Skeletal muscle satellite cell (primary cell): Measurements from ENCODE around the gene TWF2.

Experiments
- H3K27me3 ChIP-seq: 2 replicates; pipeline ENCODE4 v1.7.0; 2013; ENCODE audit warnings: low read length; ENCODE audit not compliant: control insufficient read depth, insufficient read depth
- H3K36me3 ChIP-seq: 2 replicates; pipeline ENCODE4 v1.7.0; 2013; ENCODE audit warnings: mild to moderate bottlenecking, control low read depth, low read length; ENCODE audit not compliant: insufficient read depth
- H3K4me1 ChIP-seq: 2 replicates; pipeline ENCODE4 v1.7.0; 2013; ENCODE audit warnings: low read length; ENCODE audit not compliant: control insufficient read depth, insufficient read depth
- H3K4me2 ChIP-seq: 2 replicates; pipeline ENCODE4 v1.7.0; 2013; ENCODE audit warnings: mild to moderate bottlenecking, low read length
- H3K4me3 ChIP-seq: 2 replicates; pipeline ENCODE4 v1.7.0; 2013; ENCODE audit warnings: low read length
- H3K9ac ChIP-seq: 2 replicates; pipeline ENCODE4 v1.7.0; 2013; ENCODE audit warnings: mild to moderate bottlenecking, low read depth, low read length, moderate library complexity
- H3K9me3 ChIP-seq: replicated peaks from 2 replicates; pipeline ENCODE4 v1.7.0; 2013; ENCODE audit warnings: mild to moderate bottlenecking, control low read depth, low read length

Gene TWF2

GRCh38 chr3:52195823-52196331, 43.1 kb downstream of the TWF2 start:
- Histone ChIP-seq H3K36me3 (peaks cover 12% of the 10 kb centered on the region), H3K4me3 (no peak overlapping the region), H3K9me3 (no peaks in the 10 kb centered on the region), H3K4me2 (no peak overlapping the region), H3K27me3 (no peaks in the 10 kb centered on the region), H3K4me1 (peaks cover 27% of the 10 kb centered on the region), H3K9ac (no peak overlapping the region)

GRCh38 chr3:52195291-52195597, 43.7 kb downstream of the TWF2 start:
- H3K9me3 ChIP-seq = no peaks in the 10 kb centered on the region
- H3K4me3 ChIP-seq = no peak overlapping the region
- peaks cover 10% of the 10 kb centered on the region for H3K36me3 ChIP-seq
- no peaks in the 10 kb centered on the region for H3K27me3 ChIP-seq
- H3K4me2 ChIP-seq = no peak overlapping the region
- H3K9ac ChIP-seq = no peak overlapping the region
- H3K4me1 ChIP-seq = peaks cover 34% of the 10 kb centered on the region

- Histone ChIP-seq H3K4me1 (peaks cover 37% of the 10 kb centered on the region), H3K4me2 (no peak overlapping the region), H3K9ac (no peak overlapping the region), H3K4me3 (no peak overlapping the region), H3K36me3 (peaks cover 5% of the 10 kb centered on the region), H3K9me3 (no peaks in the 10 kb centered on the region), H3K27me3 (no peaks in the 10 kb centered on the region)
Observed at GRCh38 chr3:52194485-52195290, 44.3 kb downstream of the TWF2 start.

GRCh38 chr3:52193065-52193464, 45.9 kb downstream of the TWF2 start:
- Histone ChIP-seq H3K36me3 (no peaks in the 10 kb centered on the region), H3K4me1 (peaks cover 28% of the 10 kb centered on the region), H3K4me3 (no peak overlapping the region), H3K4me2 (peak overlapping the region; percentile 32), H3K9me3 (no peaks in the 10 kb centered on the region), H3K9ac (no peak overlapping the region), H3K27me3 (no peaks in the 10 kb centered on the region)

GRCh38 chr3:52191663-52192062, 47.3 kb downstream of the TWF2 start:
- Histone ChIP-seq H3K36me3 (no peaks in the 10 kb centered on the region), H3K4me3 (no peak overlapping the region), H3K4me1 (peaks cover 21% of the 10 kb centered on the region), H3K9me3 (no peaks in the 10 kb centered on the region), H3K9ac (no peak overlapping the region), H3K27me3 (no peaks in the 10 kb centered on the region), H3K4me2 (no peak overlapping the region)

GRCh38 chr3:52190294-52191074, 48.5 kb downstream of the TWF2 start:
- no peaks in the 10 kb centered on the region for H3K27me3 ChIP-seq
- H3K9me3 ChIP-seq = no peaks in the 10 kb centered on the region
- no peak overlapping the region for H3K4me3 ChIP-seq
- H3K4me1 ChIP-seq = peaks cover 21% of the 10 kb centered on the region
- H3K9ac ChIP-seq = no peak overlapping the region
- H3K4me2 ChIP-seq = peak overlapping the region; percentile 59
- H3K36me3 ChIP-seq = no peaks in the 10 kb centered on the region

- peaks cover 4% of the 10 kb centered on the region for H3K27me3 ChIP-seq
- no peak overlapping the region for H3K4me2 ChIP-seq
- H3K36me3 ChIP-seq = no peaks in the 10 kb centered on the region
- peaks cover 21% of the 10 kb centered on the region for H3K4me1 ChIP-seq
- H3K9ac ChIP-seq = no peak overlapping the region
- H3K4me3 ChIP-seq = no peak overlapping the region
- H3K9me3 ChIP-seq = no peaks in the 10 kb centered on the region
Observed at GRCh38 chr3:52188556-52188955, 50.4 kb downstream of the TWF2 start.

- H3K36me3 ChIP-seq = no peaks in the 10 kb centered on the region
- H3K9ac ChIP-seq = no peak overlapping the region
- H3K4me1 ChIP-seq = peaks cover 12% of the 10 kb centered on the region
- peaks cover 4% of the 10 kb centered on the region for H3K27me3 ChIP-seq
- no peaks in the 10 kb centered on the region for H3K9me3 ChIP-seq
- H3K4me2 ChIP-seq = no peak overlapping the region
- no peak overlapping the region for H3K4me3 ChIP-seq
Observed at GRCh38 chr3:52186729-52187128, 52.2 kb downstream of the TWF2 start.

GRCh38 chr3:52185837-52186236, 53.1 kb downstream of the TWF2 start:
- H3K4me2 ChIP-seq = no peak overlapping the region
- peaks cover 9% of the 10 kb centered on the region for H3K4me1 ChIP-seq
- H3K9ac ChIP-seq = no peak overlapping the region
- H3K4me3 ChIP-seq = no peak overlapping the region
- H3K27me3 ChIP-seq = peaks cover 4% of the 10 kb centered on the region
- no peaks in the 10 kb centered on the region for H3K9me3 ChIP-seq
- no peaks in the 10 kb centered on the region for H3K36me3 ChIP-seq

- no peak overlapping the region for H3K4me3 ChIP-seq
- peaks cover 4% of the 10 kb centered on the region for H3K27me3 ChIP-seq
- no peak overlapping the region for H3K4me2 ChIP-seq
- H3K36me3 ChIP-seq = no peaks in the 10 kb centered on the region
- H3K9me3 ChIP-seq = no peaks in the 10 kb centered on the region
- H3K4me1 ChIP-seq = peaks cover 4% of the 10 kb centered on the region
- no peak overlapping the region for H3K9ac ChIP-seq
Observed at GRCh38 chr3:52185311-52185710, 53.6 kb downstream of the TWF2 start.

- no peaks in the 10 kb centered on the region for H3K4me1 ChIP-seq
- no peaks in the 10 kb centered on the region for H3K36me3 ChIP-seq
- H3K4me3 ChIP-seq = no peak overlapping the region
- no peak overlapping the region for H3K9ac ChIP-seq
- H3K27me3 ChIP-seq = peaks cover 4% of the 10 kb centered on the region
- no peaks in the 10 kb centered on the region for H3K9me3 ChIP-seq
- H3K4me2 ChIP-seq = no peak overlapping the region
Observed at GRCh38 chr3:52184690-52185089, 54.3 kb downstream of the TWF2 start.
